ENCODE data around the gene FAM98A.

Gene FAM98A

DNA sequence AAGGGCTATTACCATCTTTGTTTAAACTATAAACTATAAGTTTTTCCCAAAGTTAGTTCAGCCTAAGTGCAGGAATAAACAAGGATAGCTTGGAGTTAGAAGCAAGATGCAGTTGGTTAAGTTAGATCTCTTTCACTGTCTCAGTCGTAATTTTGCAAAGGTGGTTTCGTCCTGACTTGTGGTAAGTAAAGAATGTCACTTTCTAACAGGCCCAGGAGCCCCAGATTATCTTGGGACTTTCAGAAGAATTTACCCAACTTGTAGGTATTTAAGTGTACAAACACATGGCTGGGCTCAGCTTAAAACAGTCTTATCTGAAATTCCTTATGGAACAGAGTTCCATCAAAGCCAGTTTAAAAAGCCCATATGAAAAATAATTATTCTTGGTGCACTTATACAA, 18.3 kb upstream of the FAM98A start:
- no peak for DNase-seq
- no peak for TF ChIP-seq CTCF (IDR thresholded peaks at IDR 0.05; ENCODE audit: low read depth, low read length)
- Histone ChIP-seq H3K4me3 (ENCODE audit: low read depth, low read length) (no peak overlapping the region), H3K27me3 (ENCODE audit: insufficient read depth, low read depth, severe bottlenecking) (no peaks in the 10 kb centered on the region), H3K9me3 (ENCODE audit: severe bottlenecking) (peaks cover 12% of the 10 kb centered on the region), H3K27ac (no peak overlapping the region), H3K36me3 (no peaks in the 10 kb centered on the region)

GRCh38 chr2:33616873-33617272, 17.8 kb upstream of the FAM98A start:
- Histone ChIP-seq H3K27me3 (ENCODE audit: insufficient read depth, low read depth, severe bottlenecking) (no peaks in the 10 kb centered on the region), H3K9me3 (ENCODE audit: severe bottlenecking) (peaks cover 12% of the 10 kb centered on the region), H3K4me3 (ENCODE audit: low read depth, low read length) (no peak overlapping the region), H3K27ac (no peak overlapping the region), H3K36me3 (no peaks in the 10 kb centered on the region)
- no peak for TF ChIP-seq CTCF (IDR thresholded peaks at IDR 0.05; ENCODE audit: low read depth, low read length)
- no peak for DNase-seq

DNA sequence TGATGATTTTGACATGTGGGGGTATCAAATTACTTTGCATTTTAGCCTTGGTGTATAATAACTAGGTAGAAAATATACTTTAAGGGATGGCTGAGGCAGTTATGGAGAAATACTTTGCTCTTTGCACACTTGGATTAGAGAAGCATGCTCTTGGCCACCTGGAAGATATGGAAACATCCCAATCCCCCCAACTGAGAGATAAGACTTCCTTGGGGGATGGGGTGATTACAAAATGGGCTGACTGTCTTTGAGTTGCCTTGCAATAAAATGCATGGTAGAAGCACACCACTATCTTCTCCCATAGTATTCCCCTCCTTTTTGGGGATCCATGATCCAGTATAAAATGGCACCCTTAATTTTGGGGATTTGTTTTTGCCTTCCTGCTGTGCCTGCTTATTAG, 15.1 kb upstream of the FAM98A start:
- Histone ChIP-seq H3K36me3 (no peaks in the 10 kb centered on the region), H3K27me3 (ENCODE audit: insufficient read depth, low read depth, severe bottlenecking) (no peaks in the 10 kb centered on the region), H3K9me3 (ENCODE audit: severe bottlenecking) (peaks cover 12% of the 10 kb centered on the region), H3K27ac (no peak overlapping the region), H3K4me3 (ENCODE audit: low read depth, low read length) (no peak overlapping the region)
- no peak for DNase-seq
- no peak for TF ChIP-seq CTCF (IDR thresholded peaks at IDR 0.05; ENCODE audit: low read depth, low read length)

- TF ChIP-seq CTCF (IDR thresholded peaks at IDR 0.05; ENCODE audit: low read depth, low read length), result no peak
- DNase-seq, result no peak
- H3K9me3 ChIP-seq (ENCODE audit: severe bottlenecking), result no peaks in the 10 kb centered on the region
- no peaks in the 10 kb centered on the region for H3K36me3 ChIP-seq
- H3K27ac ChIP-seq, result no peak overlapping the region
- H3K27me3 ChIP-seq (ENCODE audit: insufficient read depth, low read depth, severe bottlenecking), result no peaks in the 10 kb centered on the region
- no peak overlapping the region for H3K4me3 ChIP-seq (ENCODE audit: low read depth, low read length)
Measured at GRCh38 chr2:33607905-33608304, 8.8 kb upstream of the FAM98A start.

GRCh38 chr2:33607251-33607721, 8.2 kb upstream of the FAM98A start:
- Histone ChIP-seq H3K36me3 (no peaks in the 10 kb centered on the region), H3K9me3 (ENCODE audit: severe bottlenecking) (no peaks in the 10 kb centered on the region), H3K4me3 (ENCODE audit: low read depth, low read length) (no peak overlapping the region), H3K27me3 (ENCODE audit: insufficient read depth, low read depth, severe bottlenecking) (no peaks in the 10 kb centered on the region), H3K27ac (no peak overlapping the region)
- DNase-seq, result no peak
- no peak for TF ChIP-seq CTCF (IDR thresholded peaks at IDR 0.05; ENCODE audit: low read depth, low read length)

GRCh38 chr2:33606622-33607021, 7.5 kb upstream of the FAM98A start:
- no peak overlapping the region for H3K4me3 ChIP-seq (ENCODE audit: low read depth, low read length)
- DNase-seq, result no peak
- no peaks in the 10 kb centered on the region for H3K27me3 ChIP-seq (ENCODE audit: insufficient read depth, low read depth, severe bottlenecking)
- no peaks in the 10 kb centered on the region for H3K36me3 ChIP-seq
- no peak overlapping the region for H3K27ac ChIP-seq
- H3K9me3 ChIP-seq (ENCODE audit: severe bottlenecking), result no peaks in the 10 kb centered on the region
- TF ChIP-seq CTCF (IDR thresholded peaks at IDR 0.05; ENCODE audit: low read depth, low read length), result no peak

Measured in WERI-Rb-1 (cell line).